GM12878 (cell line): ENCODE results near the gene PLCG2. TPM values are rescaled to one million over a fixed set of nuclear protein-coding genes. Genes with fewer than 3 reads are reported as not detected.

Experiments
- ATAC-seq: fragments of 200-7000 bp; cut with Tn5 transposase; 3 replicates; pipeline ENCODE4 v1.9.1; 2020; ENCODE audit warnings: mild to moderate bottlenecking, moderate library complexity
- BruUV-seq: library from RNA; stranded (reverse); fragments of 400-500 nt; replicated peaks from 2 replicates; lab custom pipeline; 2021; lab: Mats Ljungman, UMichigan
- CTCF ChIA-PET: fragments of 300-600 bp; sonication (Branson Sonifier 250); formaldehyde crosslinking; extraction: SDS; loops from one replicate; lab custom pipeline; 2021; ENCODE audit warnings: inconsistent platforms; lab: Yijun Ruan, JAX
- POLR2A ChIA-PET: fragments of 350-600 bp; formaldehyde crosslinking; extraction: SDS; loops from one replicate; lab custom pipeline; 2021; ENCODE audit warnings: inconsistent platforms; lab: Charles Lee
- RAD21 ChIA-PET: fragments of 300-600 bp; sonication (Branson Sonifier 250); formaldehyde crosslinking; loops from one replicate; lab custom pipeline; 2023; ENCODE audit warnings: antibody characterized with exemption; ENCODE audit not compliant: unreplicated experiment; lab: Charles Lee
- SMC1A ChIA-PET: fragments of 300-600 bp; sonication (Branson Sonifier 250); formaldehyde crosslinking; loops from one replicate; lab custom pipeline; 2023; ENCODE audit not compliant: unreplicated experiment, uncharacterized antibody; lab: Charles Lee
- DNase-seq: peaks from one replicate; pipeline ENCODE4 v3.0.0-alpha.2; 2011; ENCODE audit warnings: low read depth, low spot score
- FAIRE-seq: peaks from 3 replicates; lab custom pipeline; 2011; peaks lifted over from hg19 to GRCh38; lab: Jason Lieb, UNC
- H2AFZ ChIP-seq: 2 replicates; pipeline ENCODE4 v1.6.0; 2011; ENCODE audit warnings: low read depth, low read length, control low read depth; ENCODE audit not compliant: control insufficient read depth
- H3K27ac ChIP-seq: 2 replicates; pipeline ENCODE4 v1.5.1; 2011; ENCODE audit warnings: control low read depth; ENCODE audit not compliant: control insufficient read depth, insufficient read depth
- H3K27me3 ChIP-seq, 2 experiments: replicated peaks in 1 of 2; 2 replicates each; pipeline versions ENCODE4 v1.6.0 to v1.6.1; 2011; ENCODE audit warnings: low read length in 1 of 2; ENCODE audit not compliant: control insufficient read depth in 2 of 2, insufficient read depth in 2 of 2
- H3K36me3 ChIP-seq, 2 experiments: 2 replicates each; pipeline ENCODE4 v1.5.1; 2011; ENCODE audit warnings: low read length in 1 of 2; ENCODE audit not compliant: control insufficient read depth in 2 of 2, insufficient read depth in 2 of 2
- H3K4me1 ChIP-seq: 2 replicates; pipeline ENCODE4 v1.6.1; 2011; ENCODE audit warnings: mild to moderate bottlenecking, low read length, moderate library complexity, mixed read lengths; ENCODE audit not compliant: control insufficient read depth, insufficient read depth
- H3K4me2 ChIP-seq: 2 replicates; pipeline ENCODE4 v1.6.0; 2011; ENCODE audit warnings: control low read depth; ENCODE audit not compliant: control insufficient read depth, insufficient read depth
- H3K4me3 ChIP-seq: fragments of 200-600 bp; sonication (generic); 2 replicates; pipeline ENCODE4 v1.5.1; 2016
- H3K79me2 ChIP-seq: 2 replicates; pipeline ENCODE4 v1.6.0; 2011; ENCODE audit warnings: low read length; ENCODE audit not compliant: control insufficient read depth, insufficient read depth
- H3K9ac ChIP-seq: 2 replicates; pipeline ENCODE4 v1.8.0; 2011; ENCODE audit warnings: low read length, control low read depth, mixed read lengths; ENCODE audit not compliant: control insufficient read depth, insufficient read depth
- H3K9me3 ChIP-seq: replicated peaks from 3 replicates; pipeline ENCODE4 v1.5.1; 2011; ENCODE audit warnings: mild to moderate bottlenecking, low read length; ENCODE audit not compliant: control insufficient read depth, insufficient read depth
- H4K20me1 ChIP-seq: 2 replicates; pipeline ENCODE4 v1.6.0; 2011; ENCODE audit not compliant: control insufficient read depth, insufficient read depth
- ASH2L ChIP-seq: fragments of 300-600, 200-600 bp; sonication (generic); IDR thresholded peaks from 2 replicates; pipeline ENCODE4 v1.6.1; 2017; ENCODE audit warnings: low read depth, mild to moderate bottlenecking, borderline replicate concordance
- ATF3 ChIP-seq: IDR thresholded peaks from 2 replicates; pipeline ENCODE4 v1.6.1; 2011; ENCODE audit warnings: low read depth, mild to moderate bottlenecking, low read length, moderate library complexity, borderline replicate concordance; ENCODE audit errors: extremely low read depth
- ATF7 ChIP-seq: fragments of 450-650 bp; IDR thresholded peaks from 2 replicates; pipeline ENCODE4 v1.6.1; 2016; ENCODE audit warnings: low read depth, mild to moderate bottlenecking
- CREB1 ChIP-seq: IDR thresholded peaks from 2 replicates; pipeline ENCODE4 v1.6.1; 2012; ENCODE audit warnings: low read depth, mild to moderate bottlenecking, inconsistent platforms
- CREM ChIP-seq: IDR thresholded peaks from 2 replicates; pipeline ENCODE4 v1.6.1; 2014; ENCODE audit warnings: antibody characterized with exemption, low read depth
- CTCF ChIP-seq, 3 experiments: IDR thresholded peaks in 2 of 3; conservative IDR thresholded peaks in 1 of 3; 2 replicates each; pipeline ENCODE4 v1.5.1; 2011; ENCODE audit warnings: low read depth in 3 of 3, low read length in 3 of 3, mild to moderate bottlenecking in 3 of 3, control low read depth in 2 of 3, moderate library complexity in 2 of 3, inconsistent platforms in 1 of 3, mixed read lengths in 1 of 3; ENCODE audit not compliant: control insufficient read depth in 2 of 3, insufficient read depth in 1 of 3; ENCODE audit errors: extremely low read depth in 1 of 3
- IKZF1 ChIP-seq: fragments of 450-650 bp; conservative IDR thresholded peaks from 2 replicates; pipeline ENCODE4 v1.6.1; 2017; ENCODE audit warnings: antibody characterized with exemption, mild to moderate bottlenecking
- MTA3 ChIP-seq: IDR thresholded peaks from 2 replicates; pipeline ENCODE4 v1.6.1; 2012; ENCODE audit warnings: low read length, inconsistent platforms, borderline replicate concordance
- NFYB ChIP-seq: IDR thresholded peaks from 2 replicates; pipeline ENCODE4 v1.6.1; 2011; ENCODE audit warnings: low read depth, mild to moderate bottlenecking, low read length, improper control_type of control experiment, moderate library complexity; ENCODE audit not compliant: insufficient read depth
- NR2F1 ChIP-seq: fragments of 450-650 bp; conservative IDR thresholded peaks from 2 replicates; pipeline ENCODE4 v1.6.1; 2017; ENCODE audit warnings: mild to moderate bottlenecking
- RAD51 ChIP-seq: fragments of 450-650 bp; IDR thresholded peaks from 2 replicates; pipeline ENCODE4 v1.6.1; 2016; ENCODE audit warnings: moderate library complexity, mild to moderate bottlenecking, inconsistent platforms
- SRF ChIP-seq, 2 experiments: IDR thresholded peaks; 2 replicates each; pipeline ENCODE4 v1.6.1; 2011; ENCODE audit warnings: low read depth in 2 of 2, low read length in 2 of 2, mild to moderate bottlenecking in 1 of 2, moderate library complexity in 1 of 2
- STAT3 ChIP-seq: IDR thresholded peaks from 2 replicates; pipeline ENCODE4 v1.6.1; 2011; ENCODE audit warnings: low read depth, low read length, improper control_type of control experiment
- SUZ12 ChIP-seq: fragments of 200-600 bp; sonication (generic); IDR thresholded peaks from one replicate; pipeline ENCODE4 v1.6.1; 2018; ENCODE audit warnings: antibody characterized with exemption, mild to moderate bottlenecking; ENCODE audit not compliant: unreplicated experiment
- TCF12 ChIP-seq: IDR thresholded peaks from 2 replicates; pipeline ENCODE4 v1.6.1; 2011; ENCODE audit warnings: low read depth, mild to moderate bottlenecking, low read length
- USF2 ChIP-seq: IDR thresholded peaks from 2 replicates; pipeline ENCODE4 v1.6.1; 2011; ENCODE audit warnings: low read depth, low read length, improper control_type of control experiment, borderline replicate concordance
- ZNF687 ChIP-seq: fragments of 450-650 bp; IDR thresholded peaks from 2 replicates; pipeline ENCODE4 v1.6.1; 2017; ENCODE audit warnings: mild to moderate bottlenecking, moderate library complexity
- WGBS: methylation state at CpG from one replicate; pipeline ENCODE4 v1.1.6; 2016; ENCODE audit warnings: low lambda C conversion rate; ENCODE audit not compliant: insufficient replicate concordance, insufficient coverage; ENCODE audit errors: missing lambda C conversion rate; 5-methylcytosine and 5-hydroxymethylcytosine counted together
- in situ Hi-C: fragments of 300-500 bp; cut with MboI; formaldehyde crosslinking; loops from 9 replicates; pipeline ENCODE4 v1.14.3; 2018; ENCODE audit warnings: mixed read lengths
- intact Hi-C: fragments of 100-400 bp; cut with micrococcal nuclease; formaldehyde crosslinking; loops from one replicate; pipeline ENCODE4 v1.14.2; 2022; ENCODE audit not compliant: unreplicated experiment
- polyA plus RNA-seq, 11 experiments: library from polyadenylated mRNA; depleted of rRNA in 4 of 11; unstranded in 6 of 11; stranded (reverse) in 5 of 11; fragments of >200 nt; fragmentation: Nextera tagmentation in 4 of 11; fragmentation: Illumina TruSeq in 1 of 11; extraction: Ambion mirVana in 4 of 11; extraction: Trizol in 1 of 11; gene quantifications; 1 replicate in 1 of 11; 2 replicates in 10 of 11; pipeline versions ENCODE4 v1.2.1 to v1.2.3, GENCODE V29; 2011 to 2016; ENCODE audit warnings: inconsistent platforms in 2 of 11, missing spikeins in 2 of 11, low read depth in 1 of 11
- total RNA-seq, 4 experiments: library from RNA; depleted of rRNA in 3 of 4; stranded (reverse); fragments of >200 nt in 3 of 4; fragmentation: Illumina TruSeq in 1 of 4; extraction: Trizol in 1 of 4; gene quantifications; 2 replicates each; pipeline versions ENCODE4 v1.2.1 to v1.2.3, GENCODE V29; 2013 to 2021

The PLCG2 gene
- total and polyA plus RNA-seq, 10 of the 15 experiments (the other 5 are each of a cell fraction or from before 2014, with no cell fraction given), result 47.6 to 256 (median 149) TPM

GRCh38 chr16:81740169-81740568 lies 38.9 kb upstream of the PLCG2 start:
- BruUV-seq, result no TSS peak
- 1% methylated on average over 8 of the region's 8 CpGs for WGBS
- in situ Hi-C loops (no loop called here), intact Hi-C loops (no loop called here)
- Histone ChIP-seq H2AFZ (peak overlapping the region; percentile 45), H3K27ac (peak overlapping the region; percentile 78), H3K9ac (peak overlapping the region; percentile 51), H3K4me1 (peaks cover 29% of the 10 kb centered on the region), H3K4me2 (peak overlapping the region; percentile 96), H3K9me3 (no peaks in the 10 kb centered on the region), H3K27me3 (no peaks in the 10 kb centered on the region), H4K20me1 (no peaks in the 10 kb centered on the region), H3K36me3 (no peaks in the 10 kb centered on the region), H3K4me3 (peak overlapping the region; percentile 60; the same call in 1 of the 2 replicates), H3K79me2 (peaks cover 7% of the 10 kb centered on the region)
- ChIA-PET RAD21 (interaction anchor here (0.7 to 4.6 kb wide), 27 partner anchors 9 to 291 kb away, joined by 3 to 47 read pairs (median 4); partner anchors contain the start of gene PLCG2), POLR2A (interaction anchor here (0.6 to 2.0 kb wide), 13 partner anchors 10 to 134 kb away, joined by 3 to 9 read pairs (median 4); partner anchors contain the start of gene PLCG2), CTCF (interaction anchor here (0.6 to 7.3 kb wide), 19 partner anchors 10 to 1342 kb away, joined by 3 to 73 read pairs (median 3); no protein-coding TSS in a partner anchor), SMC1A (interaction anchor here (0.6 to 5.1 kb wide), 24 partner anchors 11 to 371 kb away, joined by 3 to 48 read pairs (median 7); partner anchors contain the start of gene PLCG2)
- ATAC-seq (peak; percentile 87), DNase-seq (peak; percentile 68), FAIRE-seq (peak; percentile 92)
- TF ChIP-seq CTCF (IDR thresholded peaks at IDR 0.05 in 2 of 3, conservative IDR thresholded peaks at IDR 0.05 in 1 of 3; ENCODE audit: control insufficient read depth in 2 of 3, extremely low read depth in 1 of 3, insufficient read depth in 1 of 3, low read depth in 3 of 3, low read length in 3 of 3) (no peak), ATF7 (peak; percentile 51), USF2 (peak; percentile 69), ASH2L (no peak), STAT3 (no peak), IKZF1 (0 out of 2 replicates have a peak, but pooled peaks have one; percentile 2), RAD51 (peak; percentile 93), ATF3 (peak; percentile 55; the same call in 1 of the 2 replicates), NFYB (peak; percentile 80), ZNF687 (peak; percentile 31; the same call in 1 of the 2 replicates), CREB1 (peak; percentile 87), CREM (peak; percentile 86), MTA3 (no peak), NR2F1 (peak; percentile 72), SRF (IDR thresholded peaks at IDR 0.05; ENCODE audit: low read depth in 2 of 2, low read length in 2 of 2) (no peak), TCF12 (peak; percentile 46; the same call in 1 of the 2 replicates), SUZ12 (no peak)
